ENCODE data around the gene SHC2. TPM values are rescaled to one million over a fixed set of nuclear protein-coding genes. Genes with fewer than 3 reads are reported as not detected.
"Not testable (repeated sequence)": the region's sequence is repeated elsewhere in the genome, so short reads cannot be mapped to it uniquely, and the experiment has no call there.

The SHC2 gene
- total RNA-seq, 2 donors from 2014 or later: 1.9 to 2.5 TPM

DNA sequence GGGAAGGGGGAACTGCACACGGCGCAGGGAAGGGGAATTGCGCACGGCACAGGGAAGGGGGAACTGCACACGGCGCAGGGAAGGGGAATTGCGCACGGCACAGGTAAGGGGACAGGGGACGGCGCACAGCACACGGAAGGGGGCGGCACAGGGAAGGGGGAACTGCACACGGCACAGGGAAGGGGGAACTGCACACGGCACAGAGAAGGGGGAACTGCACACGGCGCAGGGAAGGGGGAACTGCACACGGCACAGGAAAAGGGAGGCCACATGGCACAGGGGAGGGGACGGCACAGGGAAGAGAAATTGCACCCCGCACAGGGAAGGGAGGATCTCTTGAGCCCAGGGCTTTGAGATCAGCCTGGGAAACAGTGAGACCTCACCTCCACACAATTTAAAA, 33.2 kb downstream of the SHC2 start:
- not testable (repeated sequence) for H3K4me3 Mint-ChIP-seq; H3K9me3 Mint-ChIP-seq; H3K27me3 Mint-ChIP-seq (ENCODE audit: low read depth); ATAC-seq (replicated peaks in 1 of 2); H3K27ac Mint-ChIP-seq; H3K4me1 Mint-ChIP-seq (ENCODE audit: low read depth); H3K36me3 Mint-ChIP-seq (ENCODE audit: insufficient read depth in 2 of 2); DNase-seq

DNA sequence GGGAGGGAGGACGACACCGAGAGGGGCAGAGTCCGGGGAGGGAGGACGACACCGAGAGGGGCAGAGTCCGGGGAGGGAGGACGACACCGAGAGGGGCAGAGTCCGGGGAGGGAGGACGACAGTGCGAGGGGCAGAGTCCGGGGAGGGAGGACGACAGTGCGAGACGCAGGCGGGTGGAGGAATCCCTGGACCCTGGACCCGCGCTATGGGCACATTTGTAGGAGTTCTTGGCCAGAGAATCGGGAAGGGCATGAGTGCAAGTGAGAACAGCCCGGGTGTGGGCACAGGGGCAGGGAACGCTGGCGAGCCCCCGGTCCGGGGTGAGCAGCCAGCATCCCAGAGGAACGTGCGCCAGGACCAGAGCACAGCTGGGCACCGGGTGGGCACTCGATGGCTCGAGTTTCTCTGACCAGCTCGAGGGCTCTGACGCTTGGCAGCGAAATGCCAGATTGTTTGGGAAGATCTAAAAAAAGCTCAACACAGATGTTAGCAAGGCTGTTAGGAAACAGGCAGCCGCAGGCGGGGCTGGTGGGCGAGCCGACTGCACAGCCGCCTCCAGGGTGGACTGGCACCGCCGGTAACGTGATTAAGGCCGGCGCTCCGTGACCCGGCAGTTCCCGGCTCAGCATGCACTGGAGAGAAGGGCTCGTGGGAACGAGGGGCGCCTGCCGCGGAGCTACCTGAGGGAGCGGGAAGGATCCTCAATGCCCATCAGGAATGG, 33.9 kb downstream of the SHC2 start:
- H3K4me3 Mint-ChIP-seq: no peak overlapping the region
- H3K9me3 Mint-ChIP-seq: peaks cover 4% of the 10 kb centered on the region in 2 donors
- no peak overlapping the region for H3K27ac Mint-ChIP-seq
- no peaks in the 10 kb centered on the region for H3K4me1 Mint-ChIP-seq (ENCODE audit: low read depth)
- peaks cover 2 to 4% of the 10 kb centered on the region in 2 donors for H3K36me3 Mint-ChIP-seq (ENCODE audit: insufficient read depth in 2 of 2)
- DNase-seq (no peak), ATAC-seq (replicated peaks in 1 of 2) (no peak)
- H3K27me3 Mint-ChIP-seq (ENCODE audit: low read depth): no peaks in the 10 kb centered on the region

DNA sequence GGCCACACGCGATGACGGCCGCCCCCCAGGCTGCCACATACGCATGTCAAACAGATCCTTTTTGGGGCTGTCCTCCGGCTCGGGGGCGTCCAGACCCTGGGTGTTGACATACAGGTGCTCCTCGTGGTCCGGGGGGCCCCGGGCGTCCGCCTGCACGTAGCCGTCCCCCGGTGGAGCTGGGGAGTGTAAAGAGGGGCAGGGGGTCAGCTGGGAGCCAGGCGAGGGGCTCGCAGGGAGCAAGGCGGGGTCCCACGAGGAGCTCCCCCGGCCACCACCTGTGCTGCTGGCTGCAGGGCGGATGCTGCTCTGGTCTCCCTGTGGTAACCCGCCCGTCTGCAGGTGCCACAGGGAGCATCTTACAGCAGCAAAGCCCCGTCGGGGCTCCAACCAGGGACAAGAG, 35.8 kb downstream of the SHC2 start:
- no peak overlapping the region for H3K4me3 Mint-ChIP-seq
- DNase-seq (no peak), ATAC-seq (replicated peaks in 1 of 2) (no peak)
- no peaks in the 10 kb centered on the region for H3K4me1 Mint-ChIP-seq (ENCODE audit: low read depth)
- H3K27ac Mint-ChIP-seq: no peak overlapping the region
- no peaks in the 10 kb centered on the region for H3K36me3 Mint-ChIP-seq (ENCODE audit: insufficient read depth in 2 of 2)
- H3K27me3 Mint-ChIP-seq (ENCODE audit: low read depth): no peaks in the 10 kb centered on the region
- H3K9me3 Mint-ChIP-seq: no peaks in the 10 kb centered on the region

DNA sequence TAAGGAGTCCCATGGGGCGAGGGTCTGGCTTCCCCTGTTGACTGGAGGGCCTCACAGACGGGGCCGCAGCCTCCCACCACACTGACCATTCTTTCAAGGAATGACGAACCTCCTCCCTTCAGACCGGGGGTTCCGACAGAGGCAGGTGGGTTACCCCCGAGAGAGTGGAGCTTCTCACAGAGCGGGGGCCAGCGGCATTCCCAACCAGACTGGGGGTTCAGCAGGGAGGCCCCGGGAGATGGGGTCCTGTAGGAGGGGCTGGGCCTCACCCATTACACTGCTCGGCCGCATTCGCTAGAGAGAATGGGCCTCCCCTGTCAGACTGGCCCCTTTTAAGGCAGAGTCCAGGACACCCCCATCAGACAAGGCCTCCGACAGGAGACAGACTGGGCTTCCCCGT, 36.3 kb downstream of the SHC2 start:
- no peaks in the 10 kb centered on the region for H3K27me3 Mint-ChIP-seq (ENCODE audit: low read depth)
- no peaks in the 10 kb centered on the region for H3K9me3 Mint-ChIP-seq
- H3K36me3 Mint-ChIP-seq (ENCODE audit: insufficient read depth in 2 of 2): no peaks in the 10 kb centered on the region

DNA sequence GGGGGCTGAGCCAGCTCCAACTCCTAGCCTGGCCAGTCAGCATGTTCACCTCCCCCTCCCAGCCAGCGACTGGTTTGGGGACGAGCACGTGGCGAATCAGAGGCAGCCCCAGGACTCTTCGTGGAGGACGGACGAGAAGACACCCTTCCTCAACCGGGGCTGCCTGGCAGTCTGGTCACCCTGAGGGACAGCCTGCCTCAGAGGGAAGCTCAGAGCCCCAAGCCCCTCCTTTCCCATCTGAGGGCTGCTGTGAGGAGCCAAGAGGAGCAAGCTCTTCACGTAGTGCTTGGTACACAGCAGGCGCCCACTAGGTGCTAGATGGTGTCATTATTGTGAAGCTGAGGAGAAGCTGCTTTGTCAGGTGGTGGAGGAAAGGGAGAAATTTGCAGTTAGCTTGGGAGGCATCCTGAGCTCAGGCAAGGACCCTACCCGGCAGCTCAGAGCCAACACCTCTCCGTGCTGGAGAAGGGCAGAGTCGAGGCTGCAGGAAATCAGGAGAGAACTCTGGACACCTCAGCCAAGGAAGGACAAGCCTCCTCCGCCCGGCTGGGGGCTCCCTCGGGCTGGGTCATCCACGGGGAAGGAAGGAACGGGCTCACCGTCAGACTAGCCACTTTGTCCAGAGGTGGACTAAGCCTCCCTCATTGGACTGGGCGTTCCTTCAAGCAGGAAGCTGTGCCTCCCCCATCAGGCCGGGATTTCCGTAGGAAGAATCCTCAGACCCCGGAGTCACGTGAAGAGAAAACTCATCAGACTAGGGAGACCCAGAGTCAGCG, 37.0 kb downstream of the SHC2 start:
- H3K27me3 Mint-ChIP-seq (ENCODE audit: low read depth): no peaks in the 10 kb centered on the region
- no peak overlapping the region for H3K27ac Mint-ChIP-seq

More for the DNA sequence above, 36.3 kb downstream of the SHC2 start:
- Mint-ChIP-seq H3K4me1 (ENCODE audit: low read depth) (no peaks in the 10 kb centered on the region), H3K27ac (no peak overlapping the region), H3K4me3 (no peak overlapping the region)
- ATAC-seq (replicated peaks in 1 of 2) (no peak), DNase-seq (no peak)

DNA sequence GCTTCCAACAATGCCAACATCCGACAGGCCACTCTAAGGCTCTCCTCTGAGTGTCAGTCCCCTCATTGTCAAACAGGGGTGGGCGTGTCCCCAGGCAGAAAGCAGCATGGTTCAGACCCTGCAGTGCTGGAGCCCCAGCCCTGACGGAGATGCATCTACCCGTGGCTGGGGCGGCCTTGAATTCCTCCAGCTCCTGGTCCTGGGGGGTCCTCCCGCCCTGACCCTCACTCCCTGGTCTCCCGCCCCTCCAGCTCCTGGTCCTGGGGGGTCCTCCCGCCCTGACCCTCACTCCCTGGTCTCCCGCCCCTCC, 38.0 kb downstream of the SHC2 start:
- not testable (repeated sequence) for DNase-seq; H3K4me3 Mint-ChIP-seq; H3K4me1 Mint-ChIP-seq (ENCODE audit: low read depth); H3K9me3 Mint-ChIP-seq; H3K27ac Mint-ChIP-seq; ATAC-seq (replicated peaks in 1 of 2); H3K36me3 Mint-ChIP-seq (ENCODE audit: insufficient read depth in 2 of 2); H3K27me3 Mint-ChIP-seq (ENCODE audit: low read depth)

More for the DNA sequence above, 37.0 kb downstream of the SHC2 start:
- H3K4me3 Mint-ChIP-seq: no peak overlapping the region
- no peaks in the 10 kb centered on the region for H3K9me3 Mint-ChIP-seq
- H3K4me1 Mint-ChIP-seq (ENCODE audit: low read depth): no peaks in the 10 kb centered on the region
- ATAC-seq (replicated peaks in 1 of 2): no peak
- no peaks in the 10 kb centered on the region for H3K36me3 Mint-ChIP-seq (ENCODE audit: insufficient read depth in 2 of 2)
- no peak for DNase-seq

DNA sequence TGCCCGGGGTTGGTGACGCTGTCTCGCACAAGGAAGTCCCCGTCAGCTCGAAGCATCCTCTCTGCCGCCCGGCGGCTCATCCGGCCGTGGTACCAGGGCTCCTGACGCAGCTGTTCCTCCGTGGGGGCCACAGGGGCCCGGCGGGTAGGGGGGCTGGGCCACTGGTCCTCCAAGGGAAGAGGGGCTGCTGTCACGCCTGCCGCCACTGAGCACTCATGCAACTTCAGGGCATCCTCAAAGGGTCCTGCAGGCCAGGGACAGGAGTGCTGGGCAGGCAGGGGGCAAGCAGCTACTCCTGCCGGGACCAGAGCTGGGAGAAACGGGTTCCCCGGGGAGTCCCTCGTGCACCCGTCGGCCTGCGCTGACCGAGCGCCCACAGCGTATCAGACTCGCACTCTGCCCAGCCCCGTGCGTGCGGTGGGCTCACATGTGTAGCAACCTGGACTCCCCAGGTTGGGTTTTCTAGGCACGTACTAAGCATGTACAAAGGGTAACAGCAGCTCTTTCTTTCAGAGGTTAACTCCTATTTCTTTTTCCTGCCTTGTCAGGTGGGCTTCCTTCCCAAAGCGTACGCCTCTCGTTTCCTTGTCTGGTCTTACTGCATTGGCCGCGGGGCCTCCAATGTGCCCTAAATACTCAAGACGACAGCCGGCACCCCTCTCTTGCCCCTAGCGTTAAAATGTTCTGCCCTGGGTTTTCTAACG, 38.5 kb downstream of the SHC2 start:
- DNase-seq (no peak), ATAC-seq (replicated peaks in 1 of 2) (no peak)
- Mint-ChIP-seq H3K27ac (no peak overlapping the region), H3K9me3 (no peaks in the 10 kb centered on the region), H3K36me3 (ENCODE audit: insufficient read depth in 2 of 2) (no peaks in the 10 kb centered on the region), H3K27me3 (ENCODE audit: low read depth) (no peaks in the 10 kb centered on the region), H3K4me3 (no peak overlapping the region), H3K4me1 (ENCODE audit: low read depth) (no peaks in the 10 kb centered on the region)

DNA sequence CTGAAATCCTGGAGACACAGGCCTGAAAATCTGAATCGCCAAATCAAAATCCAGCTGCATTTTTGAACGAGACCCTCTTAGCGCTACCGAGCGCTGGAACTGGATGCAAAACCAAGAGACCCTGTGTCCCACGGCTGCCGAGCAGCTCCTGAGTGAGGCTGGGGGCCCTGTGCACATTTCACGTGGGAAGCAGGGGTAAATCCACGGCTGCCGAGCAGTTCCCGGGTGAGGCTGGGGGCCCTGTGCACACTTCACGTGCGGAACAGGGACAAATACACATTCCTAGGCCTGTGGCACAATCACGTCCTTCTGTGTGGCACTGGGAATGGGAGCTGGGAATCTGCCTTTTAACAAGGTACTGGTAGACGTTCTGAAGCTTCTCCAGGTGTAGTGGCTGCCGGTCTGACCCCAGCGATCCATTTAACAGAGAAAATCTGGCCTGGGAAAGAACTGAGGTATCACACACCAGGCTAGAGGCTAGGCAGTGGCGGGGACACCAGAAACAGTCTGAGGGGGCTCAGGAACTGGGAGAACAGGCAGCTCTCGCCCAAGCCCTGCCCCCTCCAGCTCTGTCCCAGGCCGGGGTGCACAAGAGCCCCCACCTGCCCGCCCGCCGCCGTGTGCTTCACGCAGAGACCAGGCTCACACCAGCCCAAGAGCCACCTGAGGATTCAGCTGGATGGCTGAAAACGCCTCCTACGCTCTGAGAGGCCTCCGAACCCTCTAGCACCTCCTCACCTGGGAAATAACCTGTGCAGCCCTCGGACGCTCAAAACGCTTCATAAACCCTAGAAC, 40.9 kb downstream of the SHC2 start:
- no peak for ATAC-seq (replicated peaks in 1 of 2)
- Mint-ChIP-seq H3K27me3 (ENCODE audit: low read depth) (no peaks in the 10 kb centered on the region), H3K4me1 (ENCODE audit: low read depth) (no peaks in the 10 kb centered on the region), H3K9me3 (no peaks in the 10 kb centered on the region), H3K36me3 (ENCODE audit: insufficient read depth in 2 of 2) (no peaks in the 10 kb centered on the region), H3K27ac (no peak overlapping the region), H3K4me3 (no peak overlapping the region)
- DNase-seq: no peak

DNA sequence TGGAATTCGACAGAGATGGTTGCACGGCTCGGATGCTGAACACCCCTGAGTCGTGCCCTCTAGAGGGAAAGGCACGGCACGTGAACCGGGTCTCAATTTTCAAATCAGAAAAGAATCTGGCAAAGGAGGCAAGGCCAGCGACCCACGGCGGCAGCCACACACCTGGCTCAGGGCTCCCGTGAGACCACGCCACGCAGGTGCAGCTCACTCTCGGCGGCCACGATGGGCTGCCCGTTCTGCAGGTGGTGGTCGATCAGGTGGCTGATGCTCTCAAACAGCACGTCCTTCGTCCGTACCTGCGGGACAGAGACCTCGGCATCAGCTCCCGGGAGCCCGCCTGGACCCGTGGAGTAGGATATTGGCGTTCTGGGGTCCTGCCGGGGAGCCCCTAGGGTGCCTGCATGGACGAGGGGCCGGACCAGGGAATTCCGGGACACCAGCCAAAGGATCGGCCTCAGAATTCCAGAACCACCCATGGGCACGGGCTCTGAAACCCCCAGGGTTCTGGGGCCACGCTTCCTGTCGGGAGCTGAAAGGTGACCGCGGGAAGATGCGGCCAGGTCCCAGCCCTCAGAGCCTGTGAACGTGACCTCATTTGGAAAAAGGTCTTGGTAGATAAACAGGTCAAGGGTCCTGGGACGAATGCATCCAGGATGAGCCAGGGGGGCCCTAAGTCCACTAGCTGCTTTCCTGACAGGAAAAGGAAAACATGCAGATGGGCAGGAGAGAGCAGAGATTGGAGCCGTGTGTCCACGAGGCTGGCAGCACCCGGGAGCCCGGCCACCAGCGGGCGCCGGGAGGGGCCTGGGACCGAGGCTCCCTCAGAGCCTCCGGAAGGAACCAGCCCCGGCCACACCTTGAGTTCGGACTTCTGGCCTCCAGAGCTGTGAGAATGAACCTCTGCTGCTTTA, 41.8 kb downstream of the SHC2 start:
- DNase-seq (no peak), ATAC-seq (replicated peaks in 1 of 2) (no peak)
- Mint-ChIP-seq H3K9me3 (no peaks in the 10 kb centered on the region), H3K27ac (no peak overlapping the region), H3K36me3 (ENCODE audit: insufficient read depth in 2 of 2) (no peaks in the 10 kb centered on the region), H3K4me3 (no peak overlapping the region), H3K4me1 (ENCODE audit: low read depth) (no peaks in the 10 kb centered on the region), H3K27me3 (ENCODE audit: low read depth) (no peaks in the 10 kb centered on the region)

DNA sequence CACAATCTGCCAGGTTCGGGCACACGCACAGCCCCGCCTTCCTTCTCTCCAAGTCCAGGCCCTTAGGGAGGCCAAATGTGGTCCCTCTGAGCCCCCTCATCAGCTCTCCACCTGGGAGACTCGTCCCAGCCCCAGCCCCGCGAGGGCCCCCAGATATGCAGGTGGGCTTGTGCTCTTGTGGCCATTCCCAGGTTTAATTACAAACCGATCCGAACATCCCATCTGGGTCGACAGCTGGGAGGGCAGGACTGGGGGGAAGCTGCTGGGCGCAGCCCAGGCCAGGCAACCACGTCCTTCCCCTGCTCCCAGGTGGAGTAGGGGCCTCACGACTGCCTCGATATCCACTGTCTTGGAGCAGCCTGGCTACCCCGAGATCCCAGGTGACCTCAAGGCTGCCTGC, 44.4 kb downstream of the SHC2 start:
- no peak for DNase-seq
- no peaks in the 10 kb centered on the region for H3K9me3 Mint-ChIP-seq
- H3K4me3 Mint-ChIP-seq: no peak overlapping the region
- no peaks in the 10 kb centered on the region for H3K27me3 Mint-ChIP-seq (ENCODE audit: low read depth)
- H3K36me3 Mint-ChIP-seq (ENCODE audit: insufficient read depth in 2 of 2): no peaks in the 10 kb centered on the region
- no peak for ATAC-seq (replicated peaks in 1 of 2)
- H3K27ac Mint-ChIP-seq: no peak overlapping the region
- H3K4me1 Mint-ChIP-seq (ENCODE audit: low read depth): no peaks in the 10 kb centered on the region

DNA sequence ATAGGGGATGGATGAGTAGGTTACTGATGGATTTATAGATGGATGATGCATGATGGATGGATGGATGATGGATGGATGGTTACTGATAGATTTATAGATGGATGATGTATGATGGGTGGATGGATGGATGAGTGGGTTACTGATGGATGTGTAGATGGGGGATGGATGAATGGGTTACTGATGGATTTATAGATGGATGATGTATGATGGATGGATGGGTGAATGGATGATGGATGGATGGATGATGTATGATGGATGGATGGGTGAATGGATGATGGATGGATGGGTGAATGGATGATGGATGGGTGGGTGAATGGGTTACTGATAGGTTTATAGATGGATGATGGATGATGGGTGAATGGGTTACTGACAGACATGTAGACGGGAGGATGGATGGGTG, 45.5 kb downstream of the SHC2 start:
- ATAC-seq (replicated peaks in 1 of 2) (no peak), DNase-seq (no peak)
- no peaks in the 10 kb centered on the region for H3K9me3 Mint-ChIP-seq
- no peaks in the 10 kb centered on the region for H3K4me1 Mint-ChIP-seq (ENCODE audit: low read depth)
- H3K27me3 Mint-ChIP-seq (ENCODE audit: low read depth): no peaks in the 10 kb centered on the region
- no peak overlapping the region for H3K27ac Mint-ChIP-seq
- H3K36me3 Mint-ChIP-seq (ENCODE audit: insufficient read depth in 2 of 2): no peaks in the 10 kb centered on the region
- H3K4me3 Mint-ChIP-seq: no peak overlapping the region

DNA sequence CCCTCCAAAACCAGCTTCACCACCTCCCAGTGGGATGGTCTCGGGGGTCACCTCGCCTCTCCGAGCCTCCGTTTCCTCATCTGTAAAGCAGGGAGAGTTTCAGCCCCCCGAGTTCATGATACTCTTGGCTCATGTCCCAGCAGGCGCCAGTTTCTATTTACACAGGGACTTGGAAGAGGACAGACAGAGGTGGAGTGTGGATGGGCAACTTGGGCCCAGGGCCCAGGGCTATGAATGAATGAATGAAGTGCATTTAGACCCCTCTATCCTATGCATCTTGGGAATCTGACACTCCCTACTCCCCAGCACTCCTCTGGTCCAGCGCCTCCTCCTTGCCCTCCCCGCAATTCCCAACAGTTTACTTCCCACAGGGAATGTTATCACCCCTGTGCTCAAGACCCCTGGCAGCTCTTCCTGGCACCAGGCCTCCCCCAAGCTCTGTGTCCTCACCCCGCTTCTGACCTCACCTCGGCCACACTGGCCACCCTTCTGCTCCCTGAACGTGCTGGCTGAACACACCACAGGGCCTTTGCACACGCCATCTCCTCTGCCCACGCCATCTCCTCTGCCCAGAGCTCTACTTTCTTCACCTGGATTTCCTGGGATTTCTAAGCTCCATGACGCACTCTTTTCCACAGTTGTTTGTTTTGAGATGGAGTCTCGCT, 46.9 kb downstream of the SHC2 start:
- Mint-ChIP-seq H3K36me3 (ENCODE audit: insufficient read depth in 2 of 2) (peaks cover 0 to 1% of the 10 kb centered on the region in 2 donors), H3K27ac (no peak overlapping the region), H3K27me3 (ENCODE audit: low read depth) (peaks cover 9% of the 10 kb centered on the region), H3K4me3 (no peak overlapping the region), H3K4me1 (ENCODE audit: low read depth) (peaks cover 7% of the 10 kb centered on the region), H3K9me3 (no peaks in the 10 kb centered on the region)
- DNase-seq (no peak), ATAC-seq (replicated peaks in 1 of 2) (no peak)
